PFSK-1 (cell line): ENCODE data around the gene CMBL.

Experiments
- POLR2AphosphoS5 ChIP-seq: IDR thresholded peaks from 2 replicates; pipeline ENCODE4 v1.6.1; 2012; ENCODE audit warnings: low read depth, mild to moderate bottlenecking, control low read depth, low read length, moderate library complexity
- REST ChIP-seq, 2 experiments: IDR thresholded peaks; 2 replicates each; pipeline versions ENCODE4 v1.6.1 to v1.8.0; 2011 to 2012; ENCODE audit warnings: low read depth in 2 of 2, low read length in 2 of 2, control low read depth in 1 of 2, inconsistent platforms in 1 of 2, mild to moderate bottlenecking in 1 of 2, moderate library complexity in 1 of 2; ENCODE audit not compliant: insufficient read depth in 1 of 2

GRCh38 chr5:10246761-10247160 lies 60.9 kb downstream of the CMBL start:
- no peak for TF ChIP-seq POLR2AphosphoS5
- TF ChIP-seq REST (IDR thresholded peaks at IDR 0.05; ENCODE audit: insufficient read depth in 1 of 2, low read depth in 2 of 2, low read length in 2 of 2) = no peak
